GM19467 (cell line): ENCODE results near the gene CNOT1.
"Not testable (repeated sequence)": the region's sequence is repeated elsewhere in the genome, so short reads cannot be mapped to it uniquely, and the experiment has no call there.

Experiments used
- ATAC-seq: cut with Tn5 transposase; IDR thresholded peaks from one replicate; pipeline ENCODE4 v1.9.1; 2021; ENCODE audit warnings: mild to moderate bottlenecking, moderate library complexity; ENCODE audit not compliant: unreplicated experiment

The CNOT1 gene

DNA sequence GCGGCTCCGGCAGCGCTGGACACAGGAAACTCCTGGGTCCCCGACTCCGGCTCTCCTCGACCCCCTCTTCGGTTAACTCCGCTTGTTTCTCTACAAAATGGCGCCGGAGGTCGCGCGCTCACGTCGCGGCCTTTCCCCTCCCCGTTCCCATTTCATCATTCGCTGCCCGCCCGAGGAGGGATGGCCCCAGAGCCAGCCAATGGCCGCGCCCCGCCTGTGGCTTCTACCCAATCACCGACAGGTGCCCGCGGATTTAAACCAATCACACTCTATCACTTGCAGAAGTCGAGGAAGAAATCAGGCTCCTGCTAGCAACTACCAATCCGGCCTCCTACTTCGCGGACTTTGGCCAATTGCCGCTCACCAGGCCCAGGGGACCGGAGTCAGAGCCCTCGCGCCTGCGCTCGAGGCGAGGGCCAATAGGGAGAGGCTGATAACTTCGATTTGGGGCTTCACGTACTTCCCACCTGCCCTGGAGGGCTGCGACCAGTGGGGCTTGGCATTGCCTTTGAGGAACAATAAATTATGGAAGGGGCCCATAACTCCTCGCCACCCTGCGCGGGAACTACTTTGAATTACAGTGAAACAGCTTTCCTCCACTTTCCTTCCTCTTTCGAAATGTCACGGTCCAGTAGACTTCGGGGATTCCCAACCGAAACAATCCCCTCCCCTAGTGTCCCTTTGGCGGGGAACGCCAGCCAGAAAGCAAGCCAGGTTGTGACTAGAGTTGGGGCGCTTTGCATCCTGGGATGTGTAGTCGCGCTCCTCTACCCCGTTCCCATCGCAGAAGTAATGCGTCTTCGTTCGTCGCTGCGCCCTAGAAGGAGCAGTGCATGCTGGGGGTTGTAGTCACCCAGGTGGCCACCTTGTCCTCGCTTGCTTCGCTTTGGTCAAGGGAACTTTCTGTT is at the start of gene CNOT1:
TSS of gene CNOT1 (minus strand) at position 94 of the 908 bp plus-strand sequence. CDS start 30,489 bp downstream, outside the sequence.
- peak; percentile 90 for ATAC-seq

DNA sequence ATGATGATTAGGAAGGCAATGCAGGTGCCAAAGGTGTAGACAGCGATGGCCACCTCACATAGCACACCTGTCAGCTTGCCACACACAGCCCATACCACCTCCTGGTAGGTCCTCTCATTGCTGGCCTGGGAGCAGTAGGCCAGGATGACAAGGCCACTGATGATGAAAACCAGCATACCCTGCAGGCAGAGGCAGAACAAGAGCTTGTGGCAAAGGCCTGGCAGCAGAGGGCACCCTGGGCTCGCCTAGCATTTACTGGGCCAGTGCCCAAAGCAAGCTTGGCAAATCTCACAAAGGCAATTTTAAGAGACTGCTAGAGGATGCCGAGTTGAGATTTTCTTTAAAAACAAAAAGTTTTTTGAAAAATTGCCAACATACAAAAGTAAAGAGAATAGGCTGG is 49.1 kb upstream of the CNOT1 start:
- no peak for ATAC-seq

GRCh38 chr16:58678269-58678668 is 48.6 kb upstream of the CNOT1 start:
- no peak for ATAC-seq

GRCh38 chr16:58670946-58671583 is 41.4 kb upstream of the CNOT1 start:
- ATAC-seq, result no peak

GRCh38 chr16:58670177-58670576 is 40.6 kb upstream of the CNOT1 start:
- no peak for ATAC-seq

- ATAC-seq, result no peak
Measured at GRCh38 chr16:58665200-58665599, 35.6 kb upstream of the CNOT1 start.

- ATAC-seq, result no peak
Measured at GRCh38 chr16:58661199-58661830, 31.7 kb upstream of the CNOT1 start.

DNA sequence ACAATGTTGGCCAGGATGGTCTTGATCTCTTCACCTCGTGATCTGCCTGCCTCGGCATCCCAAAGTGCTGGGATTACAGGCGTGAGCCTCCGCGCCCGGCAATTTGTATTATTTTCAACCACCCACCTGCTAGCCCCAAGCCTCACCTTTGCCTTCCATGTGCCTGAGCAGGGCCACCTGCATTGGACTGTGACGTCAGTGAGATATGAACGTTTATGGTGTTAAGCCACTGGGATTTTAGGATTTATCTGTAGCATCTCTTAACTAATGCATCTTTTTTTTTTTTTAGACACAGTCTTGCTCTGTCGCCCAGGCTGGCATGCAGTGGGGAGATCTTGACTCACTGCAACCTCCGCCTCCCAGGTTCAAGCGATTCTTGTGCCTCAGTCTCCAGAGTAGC is 30.3 kb upstream of the CNOT1 start:
- ATAC-seq, result not testable (repeated sequence)

DNA sequence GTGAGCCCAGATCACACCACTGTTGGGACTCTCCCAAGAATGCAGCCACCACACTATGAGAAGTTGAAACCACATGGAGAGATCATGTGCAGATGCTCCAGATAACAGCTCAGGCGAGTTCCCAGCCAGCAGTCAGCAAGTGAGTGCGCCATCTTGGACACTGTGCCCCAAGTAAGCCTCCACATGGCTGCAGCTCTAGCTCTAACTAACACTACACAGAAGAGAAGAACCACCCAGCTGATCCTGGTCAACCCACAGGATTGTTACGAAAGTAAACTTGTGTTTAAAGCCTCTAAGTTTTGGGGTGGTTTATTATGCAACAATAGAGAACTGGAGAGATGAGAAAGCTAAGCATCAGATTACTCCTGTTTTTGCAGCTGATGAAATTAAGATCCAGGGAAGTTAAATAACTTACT is 29.2 kb upstream of the CNOT1 start:
- ATAC-seq, result no peak

DNA sequence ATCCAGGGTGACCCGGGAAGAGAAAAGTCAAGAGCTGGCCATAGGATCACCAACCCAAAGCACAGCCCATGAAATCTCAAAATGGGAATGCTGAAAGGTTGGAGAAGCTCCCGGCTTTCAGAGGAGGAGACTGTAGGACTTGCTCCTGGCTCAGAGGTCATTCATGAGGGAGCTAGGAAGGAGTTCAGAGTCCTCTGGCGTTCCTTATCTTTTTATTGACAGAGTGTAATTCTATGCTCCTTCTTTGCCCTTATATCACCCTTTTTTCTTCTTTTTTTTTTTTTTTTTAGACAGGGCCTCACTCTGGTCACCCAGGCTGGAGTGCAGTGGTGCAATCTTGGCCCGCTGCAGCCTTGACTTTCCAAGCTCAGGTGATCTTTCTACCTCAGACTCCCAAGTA is 27.3 kb upstream of the CNOT1 start:
- ATAC-seq, result no peak

- ATAC-seq, result no peak
Measured at GRCh38 chr16:58655215-58655596, 25.6 kb upstream of the CNOT1 start.

- no peak for ATAC-seq
Measured at GRCh38 chr16:58654560-58655214, 25.1 kb upstream of the CNOT1 start.

GRCh38 chr16:58652741-58653140 is 23.1 kb upstream of the CNOT1 start:
- ATAC-seq, result no peak

DNA sequence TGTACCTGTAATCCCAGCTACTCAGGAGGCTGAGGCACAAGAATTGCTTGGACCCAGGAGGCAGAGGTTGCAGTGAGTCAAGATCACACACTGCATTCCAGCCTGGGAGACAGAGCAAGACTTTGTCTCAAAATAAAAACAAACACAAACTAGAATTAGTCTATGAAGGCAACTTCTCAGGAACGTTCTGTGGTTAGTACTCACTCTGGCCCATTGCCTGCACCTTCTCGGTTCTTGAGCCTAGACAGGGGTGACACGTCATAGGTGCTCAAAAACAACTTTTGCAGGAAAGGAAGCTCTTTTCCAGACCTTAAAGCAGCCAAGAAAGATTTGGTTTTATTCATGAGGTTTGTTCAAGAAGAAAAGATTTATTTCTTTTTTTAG is 22.3 kb upstream of the CNOT1 start:
- ATAC-seq, result no peak

DNA sequence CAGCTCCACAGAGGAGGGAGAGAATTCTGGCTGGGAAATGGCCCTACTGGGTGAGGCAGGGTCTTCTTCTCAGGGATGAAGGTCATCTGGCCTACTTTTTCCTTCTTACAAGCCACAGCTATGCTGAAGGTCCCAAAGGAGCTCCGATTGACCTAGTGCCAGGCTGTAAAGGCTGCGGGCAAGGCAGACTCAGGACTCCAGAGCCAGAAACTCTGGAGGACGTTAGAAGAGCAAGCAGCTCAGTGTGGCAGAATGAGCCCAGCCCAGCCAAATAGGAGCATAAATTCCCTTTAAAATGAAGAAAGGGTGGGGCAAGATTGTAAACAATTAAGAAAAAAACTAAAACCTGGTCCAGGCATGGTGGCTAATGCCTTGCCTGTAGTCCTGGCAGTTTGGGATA is 20.1 kb upstream of the CNOT1 start:
- ATAC-seq, result no peak

DNA sequence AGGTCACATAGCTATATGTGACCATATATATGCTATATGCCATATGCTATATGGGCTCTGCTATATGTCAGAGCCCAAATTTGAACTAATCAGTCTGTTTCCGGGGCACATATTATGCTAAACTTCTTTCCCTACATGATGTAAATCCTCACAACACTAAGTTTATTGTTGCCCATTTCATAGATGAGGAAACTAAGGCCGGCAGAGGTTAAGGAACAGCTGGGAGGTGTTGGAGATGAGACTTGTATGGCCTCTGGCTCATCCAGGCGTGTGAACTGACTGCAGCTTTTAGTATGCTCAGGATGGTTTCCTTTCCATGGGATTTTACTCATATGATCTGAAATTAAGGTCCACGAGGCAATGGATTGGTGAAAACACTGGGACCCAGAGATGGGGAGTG is 17.5 kb upstream of the CNOT1 start:
- ATAC-seq, result no peak

DNA sequence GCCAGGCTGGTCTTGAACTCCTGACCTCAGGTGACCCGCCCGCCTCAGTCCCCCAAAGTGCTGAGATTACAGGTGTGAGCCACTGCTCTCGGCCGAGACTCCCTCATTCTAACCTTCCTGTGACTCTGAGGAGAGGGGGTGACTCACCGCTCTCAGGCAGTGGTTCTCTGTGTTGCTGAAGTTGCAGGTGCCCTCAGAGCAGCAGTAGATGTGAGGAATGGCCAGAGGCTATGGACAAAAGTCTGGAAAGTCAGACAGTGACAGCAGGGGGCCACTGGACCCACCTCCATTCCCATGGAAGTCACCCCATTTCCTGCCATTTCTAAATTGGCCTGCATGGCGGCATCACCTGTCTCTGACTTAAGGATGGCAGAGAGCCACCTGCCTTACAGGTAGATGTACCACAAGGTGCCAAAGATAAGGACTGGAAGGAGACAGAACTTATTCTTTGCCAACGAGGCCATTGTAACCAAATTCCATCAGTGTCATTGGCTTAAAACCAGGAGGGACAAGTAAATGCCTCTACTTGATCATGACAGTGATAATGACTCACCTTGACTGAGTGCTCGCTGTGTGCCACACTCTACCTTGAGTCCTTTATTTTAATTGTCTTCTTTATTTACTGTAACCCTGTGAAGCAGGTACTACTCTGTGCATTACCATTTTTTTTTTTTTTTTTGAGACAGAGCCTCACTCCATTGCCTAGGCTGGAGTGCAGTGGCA is 15.3 kb upstream of the CNOT1 start:
- ATAC-seq, result no peak

GRCh38 chr16:58644108-58644507 is 14.5 kb upstream of the CNOT1 start:
- ATAC-seq, result no peak

GRCh38 chr16:58640949-58641348 is 11.3 kb upstream of the CNOT1 start:
- no peak for ATAC-seq

DNA sequence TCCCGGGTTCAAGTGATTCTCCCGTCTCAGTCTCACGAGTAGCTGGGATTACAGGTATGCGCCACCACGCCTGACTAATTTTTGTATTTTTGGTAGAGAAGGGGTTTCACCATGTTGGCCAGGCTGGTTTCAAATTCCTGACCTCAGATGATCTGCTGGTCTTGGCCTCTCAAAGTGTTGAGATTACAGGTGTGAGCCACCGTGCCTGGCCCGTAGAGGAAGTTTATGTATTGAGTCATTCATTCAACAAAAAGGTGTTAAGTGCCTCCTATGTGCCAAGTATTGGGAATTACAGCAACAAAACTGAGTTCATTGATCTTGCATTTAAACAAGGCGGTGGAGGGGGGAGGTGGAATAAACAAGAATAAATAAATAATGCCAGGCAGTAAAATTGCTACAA is 10.2 kb upstream of the CNOT1 start:
- no peak for ATAC-seq

DNA sequence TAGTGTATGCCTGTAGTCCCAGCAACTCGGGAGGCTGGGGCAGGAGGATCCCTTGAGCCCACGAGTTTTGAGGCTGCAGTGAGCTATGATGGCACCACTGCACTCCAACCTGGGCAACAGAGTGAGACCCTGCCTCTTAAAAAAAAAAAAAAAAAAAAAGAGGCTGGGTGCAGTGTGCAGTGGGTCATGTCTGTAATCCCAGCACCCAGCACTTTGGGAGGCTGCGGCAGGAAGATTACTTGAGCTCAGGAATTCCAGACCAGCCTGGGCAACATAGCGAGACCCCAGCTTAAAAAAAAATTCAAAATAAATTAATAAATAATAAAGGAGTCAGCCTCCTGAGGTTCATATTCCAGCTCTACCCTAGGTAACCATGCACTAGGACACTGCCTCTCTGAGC is 9.6 kb upstream of the CNOT1 start:
- ATAC-seq, result no peak
